HepG2 (cell line): ENCODE results near the gene SRBD1. TPM values are rescaled to one million over a fixed set of nuclear protein-coding genes. Genes with fewer than 3 reads are reported as not detected.
A peak's percentile ranks its signal among the peaks of the same experiment; 100 is the strongest.

Experiments
- CCAR2 ChIP-seq: fragments of 200-400 bp; formaldehyde crosslinking; optimal IDR thresholded peaks from 2 replicates; pipeline ENCODE3; 2018; ENCODE audit warnings: low read depth, mild to moderate bottlenecking, low read length, moderate library complexity
- CTCF ChIP-seq: sonication (generic); formaldehyde crosslinking; IDR thresholded peaks from 2 replicates; pipeline ENCODE4 v1.5.0; 2020; ENCODE audit warnings: mild to moderate bottlenecking, missing genetic modification reagents, moderate library complexity
- ETV6 ChIP-seq: sonication (generic); formaldehyde crosslinking; conservative IDR thresholded peaks from 2 replicates; pipeline ENCODE4 v1.4.0; 2020; ENCODE audit warnings: missing genetic modification reagents
- FOXA3 ChIP-seq: IDR thresholded peaks from 2 replicates; pipeline ENCODE4 v1.6.1; 2016; ENCODE audit warnings: missing genetic modification reagents, missing compliant biosample characterization
- FOXC1 ChIP-seq: sonication (generic); formaldehyde crosslinking; IDR thresholded peaks from 2 replicates; pipeline ENCODE4 v1.8.0; 2022; ENCODE audit warnings: mild to moderate bottlenecking, missing genetic modification reagents, borderline replicate concordance
- FOXM1 ChIP-seq: sonication (generic); formaldehyde crosslinking; IDR thresholded peaks from 2 replicates; pipeline ENCODE4 v1.5.0; 2020; ENCODE audit warnings: missing genetic modification reagents
- GLI4 ChIP-seq: sonication (generic); formaldehyde crosslinking; IDR thresholded peaks from 2 replicates; pipeline ENCODE4 v1.5.1; 2020; ENCODE audit warnings: missing genetic modification reagents, mild to moderate bottlenecking, moderate library complexity, borderline replicate concordance
- HBP1 ChIP-seq: IDR thresholded peaks from 2 replicates; pipeline ENCODE4 v1.6.1; 2016; ENCODE audit warnings: low read depth, control low read depth
- IRX3 ChIP-seq: sonication (generic); formaldehyde crosslinking; IDR thresholded peaks from 2 replicates; pipeline ENCODE4 v1.8.1; 2023; ENCODE audit warnings: mild to moderate bottlenecking, low read depth, missing genetic modification reagents, borderline replicate concordance
- KLF9 ChIP-seq: IDR thresholded peaks from 2 replicates; pipeline ENCODE4 v1.6.1; 2016; ENCODE audit warnings: low read depth
- NFE2L1 ChIP-seq: sonication (generic); formaldehyde crosslinking; IDR thresholded peaks from 2 replicates; pipeline ENCODE4 v1.4.0; 2020; ENCODE audit warnings: missing genetic modification reagents, mild to moderate bottlenecking, borderline replicate concordance
- NONO ChIP-seq, 2 experiments: fragments of 450-650 bp in 1 of 2; sonication (generic) in 1 of 2; formaldehyde crosslinking in 1 of 2; IDR thresholded peaks in 1 of 2; conservative IDR thresholded peaks in 1 of 2; 2 replicates each; pipeline versions ENCODE4 v1.6.1 to v1.8.0; 2017 to 2022; ENCODE audit warnings: mild to moderate bottlenecking in 1 of 2, missing genetic modification reagents in 1 of 2, moderate library complexity in 1 of 2
- POGZ ChIP-seq: sonication (generic); formaldehyde crosslinking; IDR thresholded peaks from 2 replicates; pipeline ENCODE4 v1.4.0; 2020; ENCODE audit warnings: mild to moderate bottlenecking, missing genetic modification reagents
- POLR2A ChIP-seq, 2 experiments: IDR thresholded peaks; 2 replicates each; pipeline ENCODE4 v1.6.1; 2011; ENCODE audit warnings: low read depth in 2 of 2, low read length in 2 of 2, mild to moderate bottlenecking in 1 of 2, moderate library complexity in 1 of 2; ENCODE audit not compliant: insufficient read depth in 1 of 2
- RARA ChIP-seq: IDR thresholded peaks from 2 replicates; pipeline ENCODE4 v1.6.1; 2016; ENCODE audit warnings: missing genetic modification reagents, missing compliant biosample characterization
- SRSF4 ChIP-seq: fragments of 200-400 bp; formaldehyde crosslinking; IDR thresholded peaks from one replicate; pipeline ENCODE4 v1.6.1; 2018; ENCODE audit warnings: mild to moderate bottlenecking, low read depth, low read length, moderate library complexity; ENCODE audit not compliant: poor library complexity, severe bottlenecking
- ZBTB7B ChIP-seq: sonication (generic); formaldehyde crosslinking; IDR thresholded peaks from 2 replicates; pipeline ENCODE4 v1.4.0; 2020; ENCODE audit warnings: missing genetic modification reagents
- ZNF138 ChIP-seq: sonication (generic); formaldehyde crosslinking; IDR thresholded peaks from 2 replicates; pipeline ENCODE4 v1.5.0; 2020; ENCODE audit warnings: mild to moderate bottlenecking, low read depth, missing genetic modification reagents
- ZNF30 ChIP-seq: sonication (generic); formaldehyde crosslinking; IDR thresholded peaks from 2 replicates; pipeline ENCODE4 v1.5.0; 2020; ENCODE audit warnings: mild to moderate bottlenecking, missing genetic modification reagents
- ZNF326 ChIP-seq: sonication (generic); formaldehyde crosslinking; IDR thresholded peaks from 2 replicates; pipeline ENCODE4 v1.4.0; 2020; ENCODE audit warnings: missing genetic modification reagents, borderline replicate concordance
- ZNF33B ChIP-seq: sonication (generic); formaldehyde crosslinking; IDR thresholded peaks from 2 replicates; pipeline ENCODE4 v1.5.1; 2020; ENCODE audit warnings: mild to moderate bottlenecking, missing genetic modification reagents
- ZNF343 ChIP-seq: sonication (generic); formaldehyde crosslinking; IDR thresholded peaks from 2 replicates; pipeline ENCODE4 v1.4.0; 2020; ENCODE audit warnings: mild to moderate bottlenecking, missing genetic modification reagents
- ZNF556 ChIP-seq: sonication (generic); formaldehyde crosslinking; IDR thresholded peaks from 2 replicates; pipeline ENCODE4 v1.4.0; 2020; ENCODE audit warnings: mild to moderate bottlenecking, missing genetic modification reagents, borderline replicate concordance
- ZNF720 ChIP-seq: sonication (generic); formaldehyde crosslinking; IDR thresholded peaks from 2 replicates; pipeline ENCODE4 v1.4.0; 2020; ENCODE audit warnings: missing genetic modification reagents
- ZNF747 ChIP-seq: sonication (generic); formaldehyde crosslinking; IDR thresholded peaks from 2 replicates; pipeline ENCODE4 v1.8.1; 2023; ENCODE audit warnings: missing genetic modification reagents, mild to moderate bottlenecking, borderline replicate concordance
- polyA plus RNA-seq, 8 experiments: library from polyadenylated mRNA; depleted of rRNA in 3 of 8; stranded (reverse) in 7 of 8; unstranded in 1 of 8; fragments of >200 nt; fragmentation: Illumina TruSeq in 4 of 8; extraction: Trizol in 4 of 8; gene quantifications; 2 replicates each; pipeline versions ENCODE4 v1.2.1 to v1.2.3, GENCODE V29; 2011 to 2016; ENCODE audit warnings: low read depth in 4 of 8, missing spikeins in 1 of 8, mixed read lengths in 1 of 8; ENCODE audit not compliant: insufficient read depth in 1 of 8
- total RNA-seq, 5 experiments: library from RNA; depleted of rRNA; stranded (reverse); fragments of >200 nt; fragmentation: Illumina TruSeq; extraction: Trizol; gene quantifications; 2 replicates each; pipeline ENCODE4 v1.2.3, GENCODE V29; 2016; ENCODE audit warnings: low read depth in 1 of 5
- TF ChIP-seq, protein P1 (sequence below): sonication (generic); formaldehyde crosslinking; IDR thresholded peaks from 2 replicates; pipeline ENCODE4 v1.4.0; 2020; ENCODE audit warnings: missing genetic modification reagents
- TF ChIP-seq, protein P2 (sequence below): sonication (generic); formaldehyde crosslinking; conservative IDR thresholded peaks from 2 replicates; pipeline ENCODE4 v1.8.1; 2023; ENCODE audit warnings: missing genetic modification reagents

Gene SRBD1
- total and polyA plus RNA-seq, 2 of the 13 experiments (the other 11 are each of a cell fraction or from before 2014, with no cell fraction given), result 3.2 to 23.9 TPM

DNA sequence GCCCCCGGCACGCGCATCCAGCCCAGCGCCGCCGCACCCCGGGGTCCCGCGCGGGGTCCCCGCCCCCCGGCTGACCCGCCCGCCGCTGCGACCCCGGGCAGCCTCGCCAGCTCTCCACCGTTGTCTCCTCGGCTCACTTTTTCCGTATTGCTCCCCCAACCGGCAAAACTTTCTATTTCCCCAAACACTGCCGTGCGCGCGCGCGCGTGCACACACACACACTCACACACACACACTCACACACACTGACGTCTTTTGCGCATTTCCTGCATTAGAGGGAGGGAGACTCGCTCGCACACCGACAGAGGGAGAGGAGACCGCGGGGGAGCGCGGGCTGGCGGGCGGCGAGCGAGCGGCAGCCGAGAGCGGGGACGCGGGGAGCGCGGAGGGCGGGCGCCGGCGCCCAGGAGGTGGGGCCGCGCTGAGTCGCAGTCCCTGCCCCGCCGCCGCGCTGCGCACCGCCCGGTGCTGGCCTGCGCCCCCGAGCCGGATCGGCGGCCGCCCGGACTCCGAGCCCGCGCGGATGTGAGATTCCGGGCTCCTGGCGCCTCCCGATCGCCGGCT is 39.9 kb upstream of the SRBD1 start (continued):
- TF ChIP-seq ZNF720 (CRISPR knock-in tag), result no peak; the same call in 1 of the 2 replicates
- no peak for TF ChIP-seq NONO (IDR thresholded peaks at IDR 0.05)
- TF ChIP-seq NONO (CRISPR knock-in tag; conservative IDR thresholded peaks at IDR 0.05), result peak; percentile 97
- peak; percentile 87; the same call in 1 of the 2 replicates for TF ChIP-seq ZNF556 (CRISPR knock-in tag)
- peak; percentile 52; the same call in 1 of the 2 replicates for TF ChIP-seq POGZ (CRISPR knock-in tag)
- TF ChIP-seq NFE2L1 (CRISPR knock-in tag), result no peak
- no peak for TF ChIP-seq ZNF138 (CRISPR knock-in tag)
- 0 out of 2 replicates have a peak, but pooled peaks have one; percentile 45 for TF ChIP-seq ZNF343
- TF ChIP-seq FOXC1 (CRISPR knock-in tag), result no peak
- TF ChIP-seq ETV6, result 0 out of 2 replicates have a peak, but pooled peaks have one; percentile 22
- TF ChIP-seq FOXM1 (CRISPR knock-in tag), result 0 out of 2 replicates have a peak, but pooled peaks have one; percentile 25
- no peak for TF ChIP-seq CCAR2
- no peak for TF ChIP-seq ZNF30 (CRISPR knock-in tag)
- peak in 1 of 2 experiments; percentile 49; a peak in 1 of 4 replicates for TF ChIP-seq POLR2A (IDR thresholded peaks at IDR 0.05; ENCODE audit: insufficient read depth in 1 of 2, low read depth in 2 of 2, low read length in 2 of 2)
- peak; percentile 80; the same call in 1 of the 2 replicates for TF ChIP-seq IRX3
- TF ChIP-seq, protein P1, sequence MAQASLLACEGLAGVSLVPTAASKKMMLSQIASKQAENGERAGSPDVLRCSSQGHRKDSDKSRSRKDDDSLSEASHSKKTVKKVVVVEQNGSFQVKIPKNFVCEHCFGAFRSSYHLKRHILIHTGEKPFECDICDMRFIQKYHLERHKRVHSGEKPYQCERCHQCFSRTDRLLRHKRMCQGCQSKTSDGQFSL, result peak; percentile 83
- TF ChIP-seq ZNF33B (CRISPR knock-in tag), result no peak
- TF ChIP-seq, protein P2, sequence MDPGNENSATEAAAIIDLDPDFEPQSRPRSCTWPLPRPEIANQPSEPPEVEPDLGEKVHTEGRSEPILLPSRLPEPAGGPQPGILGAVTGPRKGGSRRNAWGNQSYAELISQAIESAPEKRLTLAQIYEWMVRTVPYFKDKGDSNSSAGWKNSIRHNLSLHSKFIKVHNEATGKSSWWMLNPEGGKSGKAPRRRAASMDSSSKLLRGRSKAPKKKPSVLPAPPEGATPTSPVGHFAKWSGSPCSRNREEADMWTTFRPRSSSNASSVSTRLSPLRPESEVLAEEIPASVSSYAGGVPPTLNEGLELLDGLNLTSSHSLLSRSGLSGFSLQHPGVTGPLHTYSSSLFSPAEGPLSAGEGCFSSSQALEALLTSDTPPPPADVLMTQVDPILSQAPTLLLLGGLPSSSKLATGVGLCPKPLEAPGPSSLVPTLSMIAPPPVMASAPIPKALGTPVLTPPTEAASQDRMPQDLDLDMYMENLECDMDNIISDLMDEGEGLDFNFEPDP (CRISPR knock-in tag), result no peak
- TF ChIP-seq KLF9 (CRISPR knock-in tag), result no peak
- TF ChIP-seq GLI4 (CRISPR knock-in tag), result no peak
- no peak for TF ChIP-seq SRSF4
- TF ChIP-seq CTCF (CRISPR knock-in tag), result peak; percentile 82
- no peak for TF ChIP-seq ZNF326 (CRISPR knock-in tag)
- no peak for TF ChIP-seq HBP1 (CRISPR knock-in tag)
- no peak; the same call in 1 of the 2 replicates for TF ChIP-seq ZNF747 (CRISPR knock-in tag)
- TF ChIP-seq RARA (CRISPR knock-in tag), result 0 out of 2 replicates have a peak, but pooled peaks have one; percentile 12
- TF ChIP-seq FOXA3 (CRISPR knock-in tag), result peak; percentile 53; the same call in 1 of the 2 replicates
- TF ChIP-seq ZBTB7B (CRISPR knock-in tag), result peak; percentile 36; the same call in 1 of the 2 replicates
